Esophagus muscularis mucosa (tissue), 4 donors: ENCODE data around the gene NRCAM.

Experiments used
- EP300 ChIP-seq: sonication (generic); formaldehyde crosslinking; IDR thresholded peaks from one replicate; pipeline ENCODE4 v1.6.1; 2017; ENCODE audit warnings: antibody characterized with exemption
- POLR2A ChIP-seq: fragments of 450-650 bp; IDR thresholded peaks from one replicate; pipeline ENCODE4 v1.6.1; 2017; ENCODE audit warnings: antibody characterized with exemption, moderate library complexity, mild to moderate bottlenecking, low read depth
- TF ChIP-seq, protein P1 (sequence below), 3 experiments: fragments of 200-600 bp in 2 of 3; fragments of 450-650 bp in 1 of 3; sonication (generic) in 2 of 3; IDR thresholded peaks; one replicate each; pipeline ENCODE4 v1.5.1; 2017 to 2019; ENCODE audit warnings: antibody characterized with exemption in 3 of 3, mild to moderate bottlenecking in 2 of 3, moderate library complexity in 1 of 3

DNA sequence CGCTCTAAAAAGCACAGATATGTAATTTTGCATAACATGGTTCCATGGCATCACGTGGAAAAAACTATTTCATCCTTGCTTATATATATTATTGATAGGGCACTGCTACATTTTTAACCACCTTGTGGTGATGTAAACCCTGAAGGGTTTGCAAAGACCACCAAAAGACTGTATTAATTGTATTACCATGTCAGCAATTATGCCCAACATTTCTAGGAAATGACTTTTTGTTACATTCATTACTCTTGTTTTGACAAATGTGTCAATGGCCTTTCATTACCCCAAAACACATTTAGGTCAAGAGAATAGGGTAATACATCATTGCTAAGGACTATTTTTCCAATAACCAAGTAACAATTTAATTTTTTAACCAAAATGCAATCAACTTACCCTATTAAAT lies 142.2 kb downstream of the NRCAM start:
- TF ChIP-seq POLR2A, result no peak
- TF ChIP-seq, protein P1, sequence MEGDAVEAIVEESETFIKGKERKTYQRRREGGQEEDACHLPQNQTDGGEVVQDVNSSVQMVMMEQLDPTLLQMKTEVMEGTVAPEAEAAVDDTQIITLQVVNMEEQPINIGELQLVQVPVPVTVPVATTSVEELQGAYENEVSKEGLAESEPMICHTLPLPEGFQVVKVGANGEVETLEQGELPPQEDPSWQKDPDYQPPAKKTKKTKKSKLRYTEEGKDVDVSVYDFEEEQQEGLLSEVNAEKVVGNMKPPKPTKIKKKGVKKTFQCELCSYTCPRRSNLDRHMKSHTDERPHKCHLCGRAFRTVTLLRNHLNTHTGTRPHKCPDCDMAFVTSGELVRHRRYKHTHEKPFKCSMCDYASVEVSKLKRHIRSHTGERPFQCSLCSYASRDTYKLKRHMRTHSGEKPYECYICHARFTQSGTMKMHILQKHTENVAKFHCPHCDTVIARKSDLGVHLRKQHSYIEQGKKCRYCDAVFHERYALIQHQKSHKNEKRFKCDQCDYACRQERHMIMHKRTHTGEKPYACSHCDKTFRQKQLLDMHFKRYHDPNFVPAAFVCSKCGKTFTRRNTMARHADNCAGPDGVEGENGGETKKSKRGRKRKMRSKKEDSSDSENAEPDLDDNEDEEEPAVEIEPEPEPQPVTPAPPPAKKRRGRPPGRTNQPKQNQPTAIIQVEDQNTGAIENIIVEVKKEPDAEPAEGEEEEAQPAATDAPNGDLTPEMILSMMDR (IDR thresholded peaks at IDR 0.05), result no peak
- TF ChIP-seq EP300, result no peak
